ENCODE data around the gene PRKAG1. TPM values are rescaled to one million over a fixed set of nuclear protein-coding genes. Genes with fewer than 3 reads are reported as not detected.

The PRKAG1 gene
- total and polyA plus RNA-seq, 10 of the 15 experiments (the other 5 are each of a cell fraction or from before 2014, with no cell fraction given) = 44.5 to 91.6 (median 60.9) TPM

GRCh38 chr12:48996794-48997718, 21.5 kb downstream of the PRKAG1 start (continued):
- TF ChIP-seq RELB (IDR thresholded peaks at IDR 0.05; ENCODE audit: low read depth) (no peak), SRF (IDR thresholded peaks at IDR 0.05; ENCODE audit: low read depth in 2 of 2, low read length in 2 of 2) (no peak), NFYA (IDR thresholded peaks at IDR 0.05; ENCODE audit: borderline replicate concordance, low read depth, low read length) (no peak), CHD1 (IDR thresholded peaks at IDR 0.05; ENCODE audit: low read depth, low read length) (0 out of 2 replicates have a peak, but pooled peaks have one; percentile 12), GABPA (IDR thresholded peaks at IDR 0.05; ENCODE audit: low read depth) (no peak), BCLAF1 (IDR thresholded peaks at IDR 0.05) (no peak), ATF3 (IDR thresholded peaks at IDR 0.05; ENCODE audit: borderline replicate concordance, extremely low read depth, low read depth, low read length) (no peak), SMARCA5 (IDR thresholded peaks at IDR 0.05) (peak; percentile 81; the same call in 1 of the 2 replicates), MTA3 (IDR thresholded peaks at IDR 0.05; ENCODE audit: borderline replicate concordance, low read length) (0 out of 2 replicates have a peak, but pooled peaks have one; percentile 32), TAF1 (IDR thresholded peaks at IDR 0.05; ENCODE audit: borderline replicate concordance, low read depth, low read length) (no peak), ZBTB11 (CRISPR knock-in tag; IDR thresholded peaks at IDR 0.05) (no peak), ZNF217 (IDR thresholded peaks at IDR 0.05) (no peak)

All from GM12878 (cell line).